ENCODE measurements around the gene CLOCK.

Gene CLOCK

DNA sequence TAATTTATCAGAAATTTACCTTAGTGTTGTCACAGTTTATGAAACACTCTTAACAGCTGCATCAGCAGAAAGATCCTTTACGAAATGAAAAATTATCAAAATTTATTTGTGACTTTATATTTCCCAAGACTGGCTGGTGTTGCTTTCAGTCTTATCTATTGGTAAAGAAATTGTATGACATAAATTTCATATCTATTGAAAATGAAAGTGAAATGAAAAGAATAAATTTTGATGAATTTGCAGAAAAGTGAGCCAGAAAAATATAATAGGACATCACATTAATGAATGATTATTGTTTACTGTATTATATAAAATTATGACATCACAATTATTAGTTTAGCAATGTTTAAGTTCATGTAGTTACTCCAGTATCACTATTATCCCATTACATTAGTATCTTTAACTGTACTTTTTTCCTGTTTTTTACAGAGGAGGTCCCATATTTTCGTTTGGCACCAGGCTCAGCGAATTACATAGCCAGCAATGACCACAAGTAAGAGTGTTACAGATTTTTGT lies 164.2 kb downstream of the CLOCK start:
- no peaks in the 10 kb centered on the region for H3K79me1 ChIP-seq (ENCODE audit: low read length)
- H3K9ac ChIP-seq (ENCODE audit: low read length) = no peak overlapping the region
- H3K36me3 ChIP-seq (ENCODE audit: control insufficient read depth in 1 of 2, insufficient read depth in 2 of 2, low read length in 2 of 2) = no peaks in the 10 kb centered on the region
- H2BK5ac ChIP-seq (ENCODE audit: low read depth, low read length, poor library complexity) = no peak overlapping the region
- H3K79me2 ChIP-seq (ENCODE audit: control insufficient read depth, insufficient read depth, low read length, poor library complexity) = no peaks in the 10 kb centered on the region
- H3K4me3 ChIP-seq (ENCODE audit: low read depth, low read length) = no peak overlapping the region
- no peak overlapping the region for H3K4ac ChIP-seq (ENCODE audit: low read depth, low read length)
- H4K91ac ChIP-seq (ENCODE audit: low read depth, low read length) = no peak overlapping the region
- WGBS (ENCODE audit: extremely low coverage, insufficient coverage, insufficient read length) = no CpG with 5 or more reads among the region's 3 CpGs
- DNase-seq = no peak
- no peak overlapping the region for H2BK12ac ChIP-seq (ENCODE audit: low read length)
- no peaks in the 10 kb centered on the region for H3K27me3 ChIP-seq (ENCODE audit: insufficient read depth, low read length)
- H2AK5ac ChIP-seq (ENCODE audit: low read length) = no peak overlapping the region
- no peak overlapping the region for H2AFZ ChIP-seq (ENCODE audit: insufficient read depth, low read length, poor library complexity)
- peaks cover 0 to 5% of the 10 kb centered on the region in 2 experiments for H3K4me1 ChIP-seq (ENCODE audit: control insufficient read depth in 1 of 2, insufficient read depth in 2 of 2, low read length in 2 of 2)
- no peak overlapping the region for H3K23ac ChIP-seq (ENCODE audit: low read length)
- no peak overlapping the region for H4K8ac ChIP-seq (ENCODE audit: low read depth, low read length)
- H3K9me3 ChIP-seq (ENCODE audit: insufficient read depth, low read depth, low read length) = no peaks in the 10 kb centered on the region
- H4K12ac ChIP-seq (ENCODE audit: low read depth, low read length) = no peak overlapping the region
- no peak overlapping the region for H3K18ac ChIP-seq (ENCODE audit: low read length)
- H2BK120ac ChIP-seq (ENCODE audit: insufficient read depth, low read length, poor library complexity) = no peak overlapping the region
- no peak overlapping the region for H3K27ac ChIP-seq (ENCODE audit: low read depth, low read length)
- no peak overlapping the region for H3K14ac ChIP-seq (ENCODE audit: low read length)
- no peak overlapping the region for H3K4me2 ChIP-seq (ENCODE audit: low read length)

GRCh38 chr4:55381502-55381901 lies 165.2 kb downstream of the CLOCK start:
- H3K4me1 ChIP-seq (ENCODE audit: control insufficient read depth in 1 of 2, insufficient read depth in 2 of 2, low read length in 2 of 2) = peaks cover 0 to 5% of the 10 kb centered on the region in 2 experiments
- H2BK5ac ChIP-seq (ENCODE audit: low read depth, low read length, poor library complexity) = no peak overlapping the region
- no peak overlapping the region for H2AK5ac ChIP-seq (ENCODE audit: low read length)
- H3K4ac ChIP-seq (ENCODE audit: low read depth, low read length) = no peak overlapping the region
- H3K79me2 ChIP-seq (ENCODE audit: control insufficient read depth, insufficient read depth, low read length, poor library complexity) = no peaks in the 10 kb centered on the region
- no peak overlapping the region for H3K18ac ChIP-seq (ENCODE audit: low read length)
- H4K12ac ChIP-seq (ENCODE audit: low read depth, low read length) = no peak overlapping the region
- H3K27ac ChIP-seq (ENCODE audit: low read depth, low read length) = no peak overlapping the region
- no peaks in the 10 kb centered on the region for H3K27me3 ChIP-seq (ENCODE audit: insufficient read depth, low read length)
- no peaks in the 10 kb centered on the region for H3K9me3 ChIP-seq (ENCODE audit: insufficient read depth, low read depth, low read length)
- H4K8ac ChIP-seq (ENCODE audit: low read depth, low read length) = no peak overlapping the region
- H3K9ac ChIP-seq (ENCODE audit: low read length) = no peak overlapping the region
- WGBS (ENCODE audit: extremely low coverage, insufficient coverage, insufficient read length) = no CpG with 5 or more reads among the region's 7 CpGs
- H3K36me3 ChIP-seq (ENCODE audit: control insufficient read depth in 1 of 2, insufficient read depth in 2 of 2, low read length in 2 of 2) = no peaks in the 10 kb centered on the region
- H3K4me3 ChIP-seq (ENCODE audit: low read depth, low read length) = no peak overlapping the region
- H3K14ac ChIP-seq (ENCODE audit: low read length) = no peak overlapping the region
- no peak overlapping the region for H2BK120ac ChIP-seq (ENCODE audit: insufficient read depth, low read length, poor library complexity)
- H2BK12ac ChIP-seq (ENCODE audit: low read length) = no peak overlapping the region
- H2AFZ ChIP-seq (ENCODE audit: insufficient read depth, low read length, poor library complexity) = no peak overlapping the region
- H3K4me2 ChIP-seq (ENCODE audit: low read length) = no peak overlapping the region
- H4K91ac ChIP-seq (ENCODE audit: low read depth, low read length) = no peak overlapping the region
- no peaks in the 10 kb centered on the region for H3K79me1 ChIP-seq (ENCODE audit: low read length)
- no peak for DNase-seq
- H3K23ac ChIP-seq (ENCODE audit: low read length) = no peak overlapping the region

DNA sequence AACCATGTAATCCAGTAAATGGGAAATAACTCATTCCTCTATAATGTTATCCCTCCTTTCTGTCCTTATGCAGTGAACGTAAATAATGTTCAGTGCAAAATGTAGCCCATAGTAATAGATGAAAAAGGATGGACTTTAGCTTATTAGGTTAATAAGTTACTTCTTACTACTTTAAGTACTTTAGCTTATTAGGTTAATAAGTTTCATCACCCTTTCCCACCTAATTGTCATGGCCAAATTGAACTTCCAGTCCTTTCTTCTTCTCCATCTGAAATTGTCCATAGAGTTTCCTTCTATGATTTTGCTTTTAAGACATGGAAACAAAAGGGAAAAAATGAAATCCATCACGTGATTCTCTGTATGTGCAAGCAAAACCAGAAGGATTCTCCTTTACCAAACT lies 166.1 kb downstream of the CLOCK start:
- H3K4me3 ChIP-seq (ENCODE audit: low read depth, low read length) = no peak overlapping the region
- no peaks in the 10 kb centered on the region for H3K27me3 ChIP-seq (ENCODE audit: insufficient read depth, low read length)
- H3K4me1 ChIP-seq (ENCODE audit: control insufficient read depth in 1 of 2, insufficient read depth in 2 of 2, low read length in 2 of 2) = peaks cover 0 to 5% of the 10 kb centered on the region in 2 experiments
- H4K8ac ChIP-seq (ENCODE audit: low read depth, low read length) = no peak overlapping the region
- H2AK5ac ChIP-seq (ENCODE audit: low read length) = no peak overlapping the region
- no peak for DNase-seq
- no peak overlapping the region for H4K91ac ChIP-seq (ENCODE audit: low read depth, low read length)
- H3K27ac ChIP-seq (ENCODE audit: low read depth, low read length) = no peak overlapping the region
- no peaks in the 10 kb centered on the region for H3K9me3 ChIP-seq (ENCODE audit: insufficient read depth, low read depth, low read length)
- H4K12ac ChIP-seq (ENCODE audit: low read depth, low read length) = no peak overlapping the region
- no peak overlapping the region for H3K9ac ChIP-seq (ENCODE audit: low read length)
- no peak overlapping the region for H2BK120ac ChIP-seq (ENCODE audit: insufficient read depth, low read length, poor library complexity)
- no peak overlapping the region for H2BK12ac ChIP-seq (ENCODE audit: low read length)
- no peak overlapping the region for H3K14ac ChIP-seq (ENCODE audit: low read length)
- H3K4me2 ChIP-seq (ENCODE audit: low read length) = no peak overlapping the region
- no peak overlapping the region for H3K4ac ChIP-seq (ENCODE audit: low read depth, low read length)
- H2AFZ ChIP-seq (ENCODE audit: insufficient read depth, low read length, poor library complexity) = no peak overlapping the region
- no peak overlapping the region for H3K23ac ChIP-seq (ENCODE audit: low read length)
- no peaks in the 10 kb centered on the region for H3K36me3 ChIP-seq (ENCODE audit: control insufficient read depth in 1 of 2, insufficient read depth in 2 of 2, low read length in 2 of 2)
- WGBS (ENCODE audit: extremely low coverage, insufficient coverage, insufficient read length) = no CpG with 5 or more reads among the region's 2 CpGs
- no peaks in the 10 kb centered on the region for H3K79me1 ChIP-seq (ENCODE audit: low read length)
- no peak overlapping the region for H2BK5ac ChIP-seq (ENCODE audit: low read depth, low read length, poor library complexity)
- H3K79me2 ChIP-seq (ENCODE audit: control insufficient read depth, insufficient read depth, low read length, poor library complexity) = no peaks in the 10 kb centered on the region
- no peak overlapping the region for H3K18ac ChIP-seq (ENCODE audit: low read length)

- 100% methylated on average over 1 of the region's 13 CpGs for WGBS (ENCODE audit: extremely low coverage, insufficient coverage, insufficient read length)
- Histone ChIP-seq H3K79me2 (ENCODE audit: control insufficient read depth, insufficient read depth, low read length, poor library complexity) (no peaks in the 10 kb centered on the region), H2BK5ac (ENCODE audit: low read depth, low read length, poor library complexity) (no peak overlapping the region), H3K9ac (ENCODE audit: low read length) (no peak overlapping the region), H4K12ac (ENCODE audit: low read depth, low read length) (no peak overlapping the region), H2AK5ac (ENCODE audit: low read length) (no peak overlapping the region), H3K79me1 (ENCODE audit: low read length) (no peaks in the 10 kb centered on the region), H3K18ac (ENCODE audit: low read length) (no peak overlapping the region), H3K14ac (ENCODE audit: low read length) (no peak overlapping the region), H3K4me1 (ENCODE audit: control insufficient read depth in 1 of 2, insufficient read depth in 2 of 2, low read length in 2 of 2) (no peaks in the 10 kb centered on the region), H2AFZ (ENCODE audit: insufficient read depth, low read length, poor library complexity) (no peak overlapping the region), H3K4me3 (ENCODE audit: low read depth, low read length) (no peak overlapping the region), H2BK12ac (ENCODE audit: low read length) (no peak overlapping the region), H2BK120ac (ENCODE audit: insufficient read depth, low read length, poor library complexity) (no peak overlapping the region), H4K8ac (ENCODE audit: low read depth, low read length) (no peak overlapping the region), H3K4me2 (ENCODE audit: low read length) (no peak overlapping the region), H3K23ac (ENCODE audit: low read length) (no peak overlapping the region), H3K27me3 (ENCODE audit: insufficient read depth, low read length) (no peaks in the 10 kb centered on the region), H3K27ac (ENCODE audit: low read depth, low read length) (no peak overlapping the region), H3K36me3 (ENCODE audit: control insufficient read depth in 1 of 2, insufficient read depth in 2 of 2, low read length in 2 of 2) (no peaks in the 10 kb centered on the region), H3K9me3 (ENCODE audit: insufficient read depth, low read depth, low read length) (no peaks in the 10 kb centered on the region), H3K4ac (ENCODE audit: low read depth, low read length) (no peak overlapping the region), H4K91ac (ENCODE audit: low read depth, low read length) (no peak overlapping the region)
- peak; percentile 62 to 66 for DNase-seq
These were observed 167.9 kb downstream of the CLOCK start for GRCh38 chr4:55378617-55379467.

Data from trophoblast cell (in vitro differentiated cells and primary cell).